ENCODE data around the gene DET1.
A peak's percentile ranks its signal among the peaks of the same experiment; 100 is the strongest.

Gene DET1

GRCh38 chr15:88497109-88497765 is 49.2 kb downstream of the DET1 start:
- H3K4me3 Mint-ChIP-seq, result no peak overlapping the region
- H3K9me3 Mint-ChIP-seq, result no peaks in the 10 kb centered on the region
- no peak overlapping the region for H3K27ac Mint-ChIP-seq
- H3K4me1 Mint-ChIP-seq, result no peaks in the 10 kb centered on the region
- DNase-seq (ENCODE audit: low spot score in 2 of 2) (no peak), ATAC-seq (ENCODE audit: low read depth) (no peak)
- no peaks in the 10 kb centered on the region for H3K27me3 Mint-ChIP-seq
- peaks cover 5% of the 10 kb centered on the region for H3K36me3 Mint-ChIP-seq

- no peak for DNase-seq (ENCODE audit: low spot score in 2 of 2)
- Mint-ChIP-seq H3K36me3 (peaks cover 5% of the 10 kb centered on the region), H3K27me3 (no peaks in the 10 kb centered on the region), H3K4me3 (no peak overlapping the region), H3K27ac (no peak overlapping the region), H3K9me3 (no peaks in the 10 kb centered on the region), H3K4me1 (no peaks in the 10 kb centered on the region)
- no peak for ATAC-seq (ENCODE audit: low read depth)
Observed at GRCh38 chr15:88493844-88494243, 52.6 kb downstream of the DET1 start.

GRCh38 chr15:88491158-88491557 is 55.3 kb downstream of the DET1 start:
- DNase-seq (ENCODE audit: low spot score in 2 of 2) (no peak), ATAC-seq (ENCODE audit: low read depth) (no peak)
- Mint-ChIP-seq H3K4me1 (no peaks in the 10 kb centered on the region), H3K27ac (no peak overlapping the region), H3K27me3 (no peaks in the 10 kb centered on the region), H3K4me3 (no peak overlapping the region), H3K9me3 (no peaks in the 10 kb centered on the region), H3K36me3 (no peaks in the 10 kb centered on the region)

GRCh38 chr15:88490036-88490435 is 56.4 kb downstream of the DET1 start:
- H3K36me3 Mint-ChIP-seq, result no peaks in the 10 kb centered on the region
- H3K9me3 Mint-ChIP-seq, result no peaks in the 10 kb centered on the region
- DNase-seq (ENCODE audit: low spot score in 2 of 2) (no peak), ATAC-seq (ENCODE audit: low read depth) (no peak)
- H3K4me1 Mint-ChIP-seq, result peaks cover 2% of the 10 kb centered on the region
- H3K27ac Mint-ChIP-seq, result no peak overlapping the region
- H3K27me3 Mint-ChIP-seq, result no peaks in the 10 kb centered on the region
- H3K4me3 Mint-ChIP-seq, result no peak overlapping the region

GRCh38 chr15:88489321-88489720 is 57.2 kb downstream of the DET1 start:
- ATAC-seq (ENCODE audit: low read depth) (no peak), DNase-seq (ENCODE audit: low spot score in 2 of 2) (no peak)
- Mint-ChIP-seq H3K36me3 (no peaks in the 10 kb centered on the region), H3K27me3 (no peaks in the 10 kb centered on the region), H3K9me3 (no peaks in the 10 kb centered on the region), H3K4me3 (no peak overlapping the region), H3K27ac (no peak overlapping the region), H3K4me1 (peaks cover 2% of the 10 kb centered on the region)

GRCh38 chr15:88487796-88488523 is 58.5 kb downstream of the DET1 start:
- H3K27ac Mint-ChIP-seq, result no peak overlapping the region
- no peak for ATAC-seq (ENCODE audit: low read depth)
- peaks cover 2% of the 10 kb centered on the region for H3K4me1 Mint-ChIP-seq
- no peaks in the 10 kb centered on the region for H3K9me3 Mint-ChIP-seq
- H3K27me3 Mint-ChIP-seq, result no peaks in the 10 kb centered on the region
- no peaks in the 10 kb centered on the region for H3K36me3 Mint-ChIP-seq
- no peak for DNase-seq (ENCODE audit: low spot score in 2 of 2)
- H3K4me3 Mint-ChIP-seq, result no peak overlapping the region

GRCh38 chr15:88487178-88487795 is 59.2 kb downstream of the DET1 start:
- ATAC-seq (ENCODE audit: low read depth) (no peak), DNase-seq (ENCODE audit: low spot score in 2 of 2) (no peak)
- Mint-ChIP-seq H3K27ac (no peak overlapping the region), H3K36me3 (no peaks in the 10 kb centered on the region), H3K4me1 (peaks cover 2% of the 10 kb centered on the region), H3K9me3 (no peaks in the 10 kb centered on the region), H3K27me3 (no peaks in the 10 kb centered on the region), H3K4me3 (no peak overlapping the region)

GRCh38 chr15:88484682-88485331 is 61.7 kb downstream of the DET1 start:
- H3K27ac Mint-ChIP-seq, result no peak overlapping the region
- H3K4me3 Mint-ChIP-seq, result no peak overlapping the region
- no peaks in the 10 kb centered on the region for H3K27me3 Mint-ChIP-seq
- H3K9me3 Mint-ChIP-seq, result no peaks in the 10 kb centered on the region
- DNase-seq (ENCODE audit: low spot score in 2 of 2), result no peak
- no peak for ATAC-seq (ENCODE audit: low read depth)
- H3K4me1 Mint-ChIP-seq, result peaks cover 8% of the 10 kb centered on the region
- H3K36me3 Mint-ChIP-seq, result peaks cover 5% of the 10 kb centered on the region

GRCh38 chr15:88482263-88482662 is 64.2 kb downstream of the DET1 start:
- H3K4me3 Mint-ChIP-seq, result no peak overlapping the region

GRCh38 chr15:88480981-88481380 is 65.5 kb downstream of the DET1 start:
- Mint-ChIP-seq H3K27ac (no peak overlapping the region), H3K27me3 (no peaks in the 10 kb centered on the region), H3K4me1 (peaks cover 7% of the 10 kb centered on the region), H3K9me3 (no peaks in the 10 kb centered on the region), H3K4me3 (no peak overlapping the region), H3K36me3 (peaks cover 12% of the 10 kb centered on the region)
- ATAC-seq (ENCODE audit: low read depth) (no peak), DNase-seq (ENCODE audit: low spot score in 2 of 2) (no peak)

More at GRCh38 chr15:88482263-88482662, 64.2 kb downstream of the DET1 start:
- Mint-ChIP-seq H3K27ac (no peak overlapping the region), H3K4me1 (peaks cover 8% of the 10 kb centered on the region), H3K27me3 (no peaks in the 10 kb centered on the region), H3K36me3 (peaks cover 8% of the 10 kb centered on the region), H3K9me3 (no peaks in the 10 kb centered on the region)
- ATAC-seq (ENCODE audit: low read depth), result no peak
- DNase-seq (ENCODE audit: low spot score in 2 of 2), result no peak

GRCh38 chr15:88479169-88479568 is 67.3 kb downstream of the DET1 start:
- ATAC-seq (ENCODE audit: low read depth) (no peak), DNase-seq (ENCODE audit: low spot score in 2 of 2) (no peak)
- peaks cover 14% of the 10 kb centered on the region for H3K36me3 Mint-ChIP-seq
- no peaks in the 10 kb centered on the region for H3K9me3 Mint-ChIP-seq
- no peak overlapping the region for H3K4me3 Mint-ChIP-seq
- H3K27ac Mint-ChIP-seq, result no peak overlapping the region
- no peaks in the 10 kb centered on the region for H3K27me3 Mint-ChIP-seq
- peaks cover 5% of the 10 kb centered on the region for H3K4me1 Mint-ChIP-seq

- no peaks in the 10 kb centered on the region for H3K9me3 Mint-ChIP-seq
- peaks cover 14% of the 10 kb centered on the region for H3K36me3 Mint-ChIP-seq
- H3K27me3 Mint-ChIP-seq, result no peaks in the 10 kb centered on the region
- H3K4me1 Mint-ChIP-seq, result peaks cover 5% of the 10 kb centered on the region
- H3K27ac Mint-ChIP-seq, result no peak overlapping the region
- H3K4me3 Mint-ChIP-seq, result no peak overlapping the region
- no peak for DNase-seq (ENCODE audit: low spot score in 2 of 2)
- ATAC-seq (ENCODE audit: low read depth), result no peak
Observed at GRCh38 chr15:88477904-88478303, 68.6 kb downstream of the DET1 start.

- Mint-ChIP-seq H3K27me3 (no peaks in the 10 kb centered on the region), H3K4me1 (peaks cover 5% of the 10 kb centered on the region), H3K4me3 (no peak overlapping the region), H3K27ac (no peak overlapping the region), H3K36me3 (peaks cover 18% of the 10 kb centered on the region), H3K9me3 (no peaks in the 10 kb centered on the region)
- ATAC-seq (ENCODE audit: low read depth), result no peak
- DNase-seq (ENCODE audit: low spot score in 2 of 2), result no peak
Observed at GRCh38 chr15:88477126-88477525, 69.4 kb downstream of the DET1 start.

- no peak overlapping the region for H3K4me3 Mint-ChIP-seq
- H3K36me3 Mint-ChIP-seq, result peaks cover 17% of the 10 kb centered on the region
- H3K9me3 Mint-ChIP-seq, result no peaks in the 10 kb centered on the region
- no peak overlapping the region for H3K27ac Mint-ChIP-seq
- DNase-seq (ENCODE audit: low spot score in 2 of 2), result peak in 1 of 2 donors; percentile 16
- ATAC-seq (ENCODE audit: low read depth), result peak; percentile 46
- H3K4me1 Mint-ChIP-seq, result peaks cover 4% of the 10 kb centered on the region
- no peaks in the 10 kb centered on the region for H3K27me3 Mint-ChIP-seq
Observed at GRCh38 chr15:88476635-88477060, 69.8 kb downstream of the DET1 start.

Data from memory B cell (primary cell).